GM18868 (cell line): Measurements from ENCODE around the gene RPL34.
"Not testable (repeated sequence)": the region's sequence is repeated elsewhere in the genome, so short reads cannot be mapped to it uniquely, and the experiment has no call there.

Experiments used
- ATAC-seq: cut with Tn5 transposase; IDR thresholded peaks from one replicate; pipeline ENCODE4 v1.9.1; 2021; ENCODE audit warnings: mild to moderate bottlenecking, moderate library complexity; ENCODE audit not compliant: unreplicated experiment

The RPL34 gene

GRCh38 chr4:108620101-108620932, at the start of gene RPL34:
RPL34 (plus strand) TSS chr4:108620576; CDS start chr4:108621960, 1,384 bp downstream.
- peak; percentile 100 for ATAC-seq

- ATAC-seq: no peak
Observed at GRCh38 chr4:108570993-108571569, 49.3 kb upstream of the RPL34 start.

- ATAC-seq: no peak
Observed at GRCh38 chr4:108574402-108574801, 46.0 kb upstream of the RPL34 start.

- ATAC-seq: no peak
Observed at GRCh38 chr4:108581083-108581482, 39.3 kb upstream of the RPL34 start.

- ATAC-seq: no peak
Observed at GRCh38 chr4:108586778-108587177, 33.6 kb upstream of the RPL34 start.

- ATAC-seq: no peak
Observed at GRCh38 chr4:108588878-108589277, 31.5 kb upstream of the RPL34 start.

- ATAC-seq: no peak
Observed at GRCh38 chr4:108589961-108590360, 30.4 kb upstream of the RPL34 start.

- ATAC-seq: no peak
Observed at GRCh38 chr4:108590776-108591175, 29.6 kb upstream of the RPL34 start.

- ATAC-seq: no peak
Observed at GRCh38 chr4:108592674-108592986, 27.7 kb upstream of the RPL34 start.

- not testable (repeated sequence) for ATAC-seq
Observed at GRCh38 chr4:108594296-108594695, 26.1 kb upstream of the RPL34 start.

- no peak for ATAC-seq
Observed at GRCh38 chr4:108596344-108596743, 24.0 kb upstream of the RPL34 start.

- ATAC-seq: no peak
Observed at GRCh38 chr4:108601106-108601505, 19.3 kb upstream of the RPL34 start.

GRCh38 chr4:108601532-108601931, 18.8 kb upstream of the RPL34 start:
- ATAC-seq: no peak

GRCh38 chr4:108602163-108602562, 18.2 kb upstream of the RPL34 start:
- no peak for ATAC-seq

- no peak for ATAC-seq
Observed at GRCh38 chr4:108607079-108607815, 13.1 kb upstream of the RPL34 start.

GRCh38 chr4:108611365-108611764, 9.0 kb upstream of the RPL34 start:
- no peak for ATAC-seq

- no peak for ATAC-seq
Observed at GRCh38 chr4:108612365-108612764, 8.0 kb upstream of the RPL34 start.

- peak; percentile 14 for ATAC-seq
Observed at GRCh38 chr4:108619372-108620100, 840 bp upstream of the RPL34 start.

- ATAC-seq: no peak
Observed at GRCh38 chr4:108620933-108621905, 843 bp downstream of the RPL34 start.

GRCh38 chr4:108622022-108622421, 1.6 kb downstream of the RPL34 start:
- no peak for ATAC-seq
